ENCODE measurements around the gene ART4.

Gene ART4

DNA sequence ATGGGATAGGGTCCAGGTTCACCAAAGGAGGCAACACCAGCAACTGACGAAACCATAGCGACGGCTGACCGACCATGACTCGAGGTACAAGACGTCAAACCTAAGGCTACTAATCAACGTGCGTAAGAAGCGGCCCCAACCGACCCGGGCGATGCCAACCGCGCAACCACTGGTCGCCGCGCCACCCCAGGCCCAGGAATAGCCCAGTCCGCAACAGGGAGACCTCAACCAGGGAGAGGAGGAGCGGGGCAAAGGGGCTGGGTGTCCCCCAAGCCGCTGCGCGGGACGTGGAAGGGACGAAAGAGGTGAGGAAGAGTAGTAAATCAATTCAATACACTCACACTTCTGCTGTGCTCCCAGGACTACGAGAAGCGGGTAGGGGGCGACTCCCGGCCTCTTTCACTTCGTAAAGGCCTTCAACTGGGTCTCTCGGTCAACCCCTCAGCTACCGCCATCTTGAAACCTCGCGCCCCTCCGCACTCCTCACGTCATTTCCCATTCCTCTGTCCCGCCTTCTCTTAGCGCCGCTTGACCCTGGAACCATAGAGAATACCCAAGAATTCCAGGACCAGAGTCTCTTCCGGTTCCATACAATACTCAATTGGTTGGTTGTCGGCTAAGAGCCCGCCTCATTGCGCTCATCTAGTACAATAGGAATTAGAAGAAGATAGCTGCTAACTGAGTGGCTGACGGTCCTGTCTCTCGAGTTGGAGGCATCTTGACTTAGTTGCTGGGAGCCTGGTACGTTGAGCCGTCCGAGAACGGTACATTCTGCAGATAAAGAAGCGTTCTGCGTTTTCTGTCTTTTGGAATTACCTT lies 40.1 kb downstream of the ART4 start, which contains the start of the genes C12orf60 and WBP11:
Gene C12orf60 (plus strand): TSS at position 660 of the 819 bp plus-strand sequence. CDS start 19,266 bp downstream, outside the sequence.
Gene WBP11 (minus strand): TSS at position 468 of the 819 bp plus-strand sequence. CDS start 2,095 bp downstream, outside the sequence.
- H3K36me3 ChIP-seq, result peaks cover 16% of the 10 kb centered on the region
- H3K4me1 ChIP-seq, result no peaks in the 10 kb centered on the region; the same call in 1 of the 2 replicates
- H3K27me3 ChIP-seq, result no peaks in the 10 kb centered on the region
- no peaks in the 10 kb centered on the region for H3K9me3 ChIP-seq
- peak within 1 kb of the TSS; percentile 96 for H3K4me3 ChIP-seq (ENCODE audit: low read depth, low read length)
- DNase-seq, result peak; percentile 93
- TF ChIP-seq, protein P1, sequence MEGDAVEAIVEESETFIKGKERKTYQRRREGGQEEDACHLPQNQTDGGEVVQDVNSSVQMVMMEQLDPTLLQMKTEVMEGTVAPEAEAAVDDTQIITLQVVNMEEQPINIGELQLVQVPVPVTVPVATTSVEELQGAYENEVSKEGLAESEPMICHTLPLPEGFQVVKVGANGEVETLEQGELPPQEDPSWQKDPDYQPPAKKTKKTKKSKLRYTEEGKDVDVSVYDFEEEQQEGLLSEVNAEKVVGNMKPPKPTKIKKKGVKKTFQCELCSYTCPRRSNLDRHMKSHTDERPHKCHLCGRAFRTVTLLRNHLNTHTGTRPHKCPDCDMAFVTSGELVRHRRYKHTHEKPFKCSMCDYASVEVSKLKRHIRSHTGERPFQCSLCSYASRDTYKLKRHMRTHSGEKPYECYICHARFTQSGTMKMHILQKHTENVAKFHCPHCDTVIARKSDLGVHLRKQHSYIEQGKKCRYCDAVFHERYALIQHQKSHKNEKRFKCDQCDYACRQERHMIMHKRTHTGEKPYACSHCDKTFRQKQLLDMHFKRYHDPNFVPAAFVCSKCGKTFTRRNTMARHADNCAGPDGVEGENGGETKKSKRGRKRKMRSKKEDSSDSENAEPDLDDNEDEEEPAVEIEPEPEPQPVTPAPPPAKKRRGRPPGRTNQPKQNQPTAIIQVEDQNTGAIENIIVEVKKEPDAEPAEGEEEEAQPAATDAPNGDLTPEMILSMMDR (IDR thresholded peaks at IDR 0.05; ENCODE audit: low read depth, low read length), result no peak

DNA sequence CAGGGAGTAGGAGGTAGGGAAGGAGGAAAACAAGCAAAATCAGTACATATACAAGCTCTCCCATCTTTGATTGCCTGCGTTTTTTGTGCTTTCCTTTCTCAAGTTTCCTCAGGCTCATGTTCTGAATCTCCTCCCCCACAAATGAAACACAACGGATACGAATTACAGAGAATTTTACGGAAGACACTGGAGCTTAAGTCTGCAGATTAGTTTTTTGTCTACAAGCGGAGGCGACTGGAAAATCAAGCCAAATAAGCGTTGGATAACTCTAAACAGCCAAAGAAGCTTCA lies 40.7 kb downstream of the ART4 start:
- TF ChIP-seq, protein P1 (IDR thresholded peaks at IDR 0.05; ENCODE audit: low read depth, low read length), result no peak
- Histone ChIP-seq H3K36me3 (peaks cover 21% of the 10 kb centered on the region), H3K4me3 (ENCODE audit: low read depth, low read length) (peak overlapping the region; percentile 96), H3K4me1 (no peaks in the 10 kb centered on the region; the same call in 1 of the 2 replicates), H3K27me3 (no peaks in the 10 kb centered on the region), H3K9me3 (no peaks in the 10 kb centered on the region)
- no peak for DNase-seq

DNA sequence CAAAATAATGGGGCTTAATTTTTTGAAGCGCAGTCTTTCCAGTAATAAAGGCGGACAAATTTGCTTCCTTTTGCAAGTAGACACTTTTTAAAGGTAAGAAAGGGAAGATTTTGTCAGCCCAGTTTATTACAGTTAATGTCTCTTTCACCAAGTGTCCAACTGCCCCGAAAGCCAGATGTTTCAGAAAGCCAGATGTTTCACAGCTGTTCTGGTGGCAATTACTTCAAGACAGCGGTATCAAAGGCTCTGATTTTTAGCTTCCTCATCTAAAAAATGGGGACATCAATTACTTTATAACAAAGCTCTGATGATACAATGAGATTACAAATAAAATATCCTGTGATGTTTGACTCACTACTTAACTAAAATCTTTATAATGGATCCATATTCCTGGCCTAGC lies 41.1 kb downstream of the ART4 start:
- TF ChIP-seq, protein P1 (IDR thresholded peaks at IDR 0.05; ENCODE audit: low read depth, low read length), result no peak
- Histone ChIP-seq H3K9me3 (no peaks in the 10 kb centered on the region), H3K4me1 (no peaks in the 10 kb centered on the region; the same call in 1 of the 2 replicates), H3K4me3 (ENCODE audit: low read depth, low read length) (peak overlapping the region; percentile 96), H3K36me3 (peaks cover 25% of the 10 kb centered on the region), H3K27me3 (no peaks in the 10 kb centered on the region)
- no peak for DNase-seq

DNA sequence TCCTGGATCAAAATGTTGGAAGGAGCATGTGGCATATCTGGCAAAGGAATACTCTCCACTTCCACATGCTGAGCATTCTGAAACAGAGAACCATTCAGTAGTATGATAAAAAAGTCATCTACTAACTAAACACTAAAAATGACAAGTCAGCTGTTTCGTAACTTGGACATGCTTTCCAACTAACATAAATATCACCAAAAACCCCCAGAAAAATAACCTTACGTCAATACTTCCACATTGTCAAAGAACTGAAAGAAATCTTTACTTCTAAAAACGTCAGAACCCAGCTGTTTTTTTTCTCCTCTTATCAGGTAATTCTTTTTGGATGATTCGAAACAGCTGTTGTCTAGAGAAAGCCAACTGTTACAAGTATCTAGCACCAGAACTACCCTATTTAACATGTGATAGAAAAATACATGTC lies 48.3 kb downstream of the ART4 start:
- no peaks in the 10 kb centered on the region for H3K9me3 ChIP-seq
- peaks cover 96% of the 10 kb centered on the region for H3K36me3 ChIP-seq
- no peaks in the 10 kb centered on the region for H3K27me3 ChIP-seq
- no peaks in the 10 kb centered on the region for H3K4me1 ChIP-seq
- TF ChIP-seq, protein P1 (IDR thresholded peaks at IDR 0.05; ENCODE audit: low read depth, low read length), result no peak
- H3K4me3 ChIP-seq (ENCODE audit: low read depth, low read length), result no peak overlapping the region
- no peak for DNase-seq

DNA sequence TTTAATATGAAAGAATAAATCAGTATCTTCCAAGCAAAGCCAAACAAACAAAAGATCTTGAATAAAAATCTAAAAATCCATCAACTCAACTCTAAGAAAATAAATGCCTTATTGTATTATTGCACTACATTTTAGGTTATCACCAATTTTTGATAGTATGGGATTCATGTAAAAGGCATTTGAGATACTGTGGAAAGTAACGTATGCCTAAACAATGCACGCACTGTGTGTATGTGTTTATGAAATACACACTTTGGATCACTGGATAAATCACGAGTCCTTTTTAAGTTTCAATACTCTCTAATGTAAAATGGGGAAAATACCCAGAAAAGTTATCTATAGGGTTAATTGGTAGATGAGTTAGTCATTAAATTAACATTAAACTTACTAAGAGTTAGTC lies 57.8 kb downstream of the ART4 start:
- Histone ChIP-seq H3K9me3 (no peaks in the 10 kb centered on the region), H3K4me3 (ENCODE audit: low read depth, low read length) (no peak overlapping the region), H3K36me3 (peaks cover 70% of the 10 kb centered on the region), H3K4me1 (no peaks in the 10 kb centered on the region; the same call in 1 of the 2 replicates), H3K27me3 (no peaks in the 10 kb centered on the region)
- no peak for DNase-seq
- TF ChIP-seq, protein P1 (IDR thresholded peaks at IDR 0.05; ENCODE audit: low read depth, low read length), result no peak

DNA sequence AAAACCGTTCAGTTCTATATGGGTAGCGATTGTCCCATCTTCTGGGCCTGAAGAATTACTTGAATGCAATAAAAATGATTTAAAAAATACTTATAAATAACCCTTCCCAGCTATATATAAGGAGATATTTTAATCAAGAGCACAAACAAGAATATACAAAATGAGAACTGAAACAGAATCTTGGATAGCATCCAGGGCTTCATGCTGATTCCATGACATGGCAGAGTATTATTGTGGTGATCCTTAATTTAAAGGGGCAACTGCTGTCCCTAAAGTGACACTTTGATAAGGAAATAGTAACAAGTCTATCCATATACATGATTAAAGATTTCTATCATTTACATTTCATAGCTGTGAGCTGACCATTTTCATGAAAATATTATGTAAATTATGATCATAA lies 58.9 kb downstream of the ART4 start:
- Histone ChIP-seq H3K9me3 (no peaks in the 10 kb centered on the region), H3K36me3 (peaks cover 59% of the 10 kb centered on the region), H3K4me1 (no peaks in the 10 kb centered on the region; the same call in 1 of the 2 replicates), H3K4me3 (ENCODE audit: low read depth, low read length) (no peak overlapping the region), H3K27me3 (no peaks in the 10 kb centered on the region)
- TF ChIP-seq, protein P1 (IDR thresholded peaks at IDR 0.05; ENCODE audit: low read depth, low read length), result no peak
- DNase-seq, result no peak

All from BE2C (cell line).